ENCODE data around the gene BTN2A1. TPM values are rescaled to one million over a fixed set of nuclear protein-coding genes. Genes with fewer than 3 reads are reported as not detected.
A peak's percentile ranks its signal among the peaks of the same experiment; 100 is the strongest.
"Not testable (repeated sequence)": the region's sequence is repeated elsewhere in the genome, so short reads cannot be mapped to it uniquely, and the experiment has no call there.

Gene BTN2A1
- total RNA-seq, 2 experiments from 2014 or later: 15.4 to 23.4 TPM

- no peak for DNase-seq (ENCODE audit: low spot score)
- CTCF ChIA-PET (ENCODE audit: unreplicated experiment): no interaction called here
- intact Hi-C loops (cut with micrococcal nuclease; ENCODE audit: unreplicated experiment): no loop called here
- H2AFZ ChIP-seq (ENCODE audit: low read length): no peak overlapping the region
- H3K4me3 ChIP-seq (ENCODE audit: low read depth, low read length, poor library complexity, severe bottlenecking): no peak overlapping the region
- peaks cover 44% of the 10 kb centered on the region for H3K9me3 ChIP-seq (ENCODE audit: low read length)
- POLR2A ChIA-PET: no interaction called here
- no peak overlapping the region for H3K4me2 ChIP-seq (ENCODE audit: low read length)
- TF ChIP-seq CTCF (conservative IDR thresholded peaks at IDR 0.05; ENCODE audit: low read length) (no peak), EZH2phosphoT487 (IDR thresholded peaks at IDR 0.05; ENCODE audit: borderline replicate concordance, low read depth, low read length) (no peak)
- H3K4me1 ChIP-seq (ENCODE audit: insufficient read depth, low read length, poor library complexity, severe bottlenecking): peaks cover 31% of the 10 kb centered on the region
- no peaks in the 10 kb centered on the region for H3K79me2 ChIP-seq (ENCODE audit: insufficient read depth, low read depth, low read length)
- no peaks in the 10 kb centered on the region for H4K20me1 ChIP-seq (ENCODE audit: insufficient read depth, low read length)
- no peaks in the 10 kb centered on the region for H3K9me2 ChIP-seq (ENCODE audit: insufficient read depth, low read length)
- no peak overlapping the region for H3K27ac ChIP-seq (ENCODE audit: low read depth, low read length, poor library complexity, severe bottlenecking)
- BruUV-seq (replicated peaks): no TSS peak
- peaks cover 59% of the 10 kb centered on the region for H3K36me3 ChIP-seq (ENCODE audit: insufficient read depth, low read length)
Measured at GRCh38 chr6:26416288-26416687, 41.5 kb upstream of the BTN2A1 start.

GRCh38 chr6:26418077-26418476, 39.7 kb upstream of the BTN2A1 start:
- H3K4me2 ChIP-seq (ENCODE audit: low read length); H3K27ac ChIP-seq (ENCODE audit: low read depth, low read length, poor library complexity, severe bottlenecking); POLR2A ChIA-PET; H3K9me2 ChIP-seq (ENCODE audit: insufficient read depth, low read length); H2AFZ ChIP-seq (ENCODE audit: low read length); H3K4me3 ChIP-seq (ENCODE audit: low read depth, low read length, poor library complexity, severe bottlenecking); DNase-seq (ENCODE audit: low spot score); BruUV-seq (replicated peaks); H4K20me1 ChIP-seq (ENCODE audit: insufficient read depth, low read length); intact Hi-C loops (cut with micrococcal nuclease; ENCODE audit: unreplicated experiment); CTCF ChIA-PET (ENCODE audit: unreplicated experiment); H3K79me2 ChIP-seq (ENCODE audit: insufficient read depth, low read depth, low read length): not testable (repeated sequence)
- peaks cover 27% of the 10 kb centered on the region for H3K4me1 ChIP-seq (ENCODE audit: insufficient read depth, low read length, poor library complexity, severe bottlenecking)
- H3K36me3 ChIP-seq (ENCODE audit: insufficient read depth, low read length): peaks cover 44% of the 10 kb centered on the region
- peaks cover 44% of the 10 kb centered on the region for H3K9me3 ChIP-seq (ENCODE audit: low read length)

GRCh38 chr6:26418795-26419194, 39.0 kb upstream of the BTN2A1 start:
- H3K4me1 ChIP-seq (ENCODE audit: insufficient read depth, low read length, poor library complexity, severe bottlenecking): peaks cover 32% of the 10 kb centered on the region
- H3K4me2 ChIP-seq (ENCODE audit: low read length); CTCF ChIA-PET (ENCODE audit: unreplicated experiment): not testable (repeated sequence)

GRCh38 chr6:26420688-26421171, 37.0 kb upstream of the BTN2A1 start:
- H3K27ac ChIP-seq (ENCODE audit: low read depth, low read length, poor library complexity, severe bottlenecking): peak overlapping the region; percentile 9
- CTCF ChIA-PET (ENCODE audit: unreplicated experiment): no interaction called here
- POLR2A ChIA-PET: no interaction called here
- H3K4me1 ChIP-seq (ENCODE audit: insufficient read depth, low read length, poor library complexity, severe bottlenecking): peaks cover 31% of the 10 kb centered on the region
- 0 out of 2 replicates have a peak, but pooled peaks cover 7% of the 10 kb centered on the region for H3K79me2 ChIP-seq (ENCODE audit: insufficient read depth, low read depth, low read length)
- peak overlapping the region; percentile 76 for H3K4me3 ChIP-seq (ENCODE audit: low read depth, low read length, poor library complexity, severe bottlenecking)
- H3K36me3 ChIP-seq (ENCODE audit: insufficient read depth, low read length): peaks cover 33% of the 10 kb centered on the region
- BruUV-seq (replicated peaks): no TSS peak
- TF ChIP-seq CTCF (conservative IDR thresholded peaks at IDR 0.05; ENCODE audit: low read length) (peak; percentile 80), EZH2phosphoT487 (IDR thresholded peaks at IDR 0.05; ENCODE audit: borderline replicate concordance, low read depth, low read length) (no peak)
- no peaks in the 10 kb centered on the region for H3K9me2 ChIP-seq (ENCODE audit: insufficient read depth, low read length)
- H4K20me1 ChIP-seq (ENCODE audit: insufficient read depth, low read length): no peaks in the 10 kb centered on the region
- H3K9me3 ChIP-seq (ENCODE audit: low read length): peaks cover 43% of the 10 kb centered on the region
- H2AFZ ChIP-seq (ENCODE audit: low read length): peak overlapping the region; percentile 98
- peak overlapping the region; percentile 71 for H3K4me2 ChIP-seq (ENCODE audit: low read length)
- intact Hi-C loops (cut with micrococcal nuclease; ENCODE audit: unreplicated experiment): loop anchor here (1.0 kb wide), 1 partner anchor 79 kb away; no protein-coding TSS in a partner anchor
- peak; percentile 62 for DNase-seq (ENCODE audit: low spot score)

More at GRCh38 chr6:26418795-26419194, 39.0 kb upstream of the BTN2A1 start:
- H4K20me1 ChIP-seq (ENCODE audit: insufficient read depth, low read length); intact Hi-C loops (cut with micrococcal nuclease; ENCODE audit: unreplicated experiment); H3K9me2 ChIP-seq (ENCODE audit: insufficient read depth, low read length); POLR2A ChIA-PET; BruUV-seq (replicated peaks); H3K4me3 ChIP-seq (ENCODE audit: low read depth, low read length, poor library complexity, severe bottlenecking); H3K79me2 ChIP-seq (ENCODE audit: insufficient read depth, low read depth, low read length); H2AFZ ChIP-seq (ENCODE audit: low read length); H3K27ac ChIP-seq (ENCODE audit: low read depth, low read length, poor library complexity, severe bottlenecking); DNase-seq (ENCODE audit: low spot score): not testable (repeated sequence)
- Histone ChIP-seq H3K36me3 (ENCODE audit: insufficient read depth, low read length) (peaks cover 38% of the 10 kb centered on the region), H3K9me3 (ENCODE audit: low read length) (peaks cover 44% of the 10 kb centered on the region)
